Forelimb muscle (tissue), 1 donor: ENCODE measurements around the gene MED25. TPM values are rescaled to one million over a fixed set of nuclear protein-coding genes. Genes with fewer than 3 reads are reported as not detected.
"Not testable (repeated sequence)": the region's sequence is repeated elsewhere in the genome, so short reads cannot be mapped to it uniquely, and the experiment has no call there.

Source experiments
- DNase-seq: peaks from one replicate; pipeline ENCODE4 v3.0.0-alpha.2; 2013; ENCODE audit warnings: low read depth
- polyA plus RNA-seq: library from polyadenylated mRNA; unstranded; fragments of 120-200 nt; gene quantifications from one replicate; pipeline ENCODE4 v1.2.1, GENCODE V29; 2013; ENCODE audit not compliant: insufficient read length

The MED25 gene
- polyA plus RNA-seq, 1 donor: 28.6 TPM

- no peak for DNase-seq
Measured at GRCh38 chr19:49816590-49816989, 1.5 kb upstream of the MED25 start.

- no peak for DNase-seq
Measured at GRCh38 chr19:49818649-49819370, 721 bp downstream of the MED25 start.

- not testable (repeated sequence) for DNase-seq
Measured at GRCh38 chr19:49819452-49820115, 1.5 kb downstream of the MED25 start.

- no peak for DNase-seq
Measured at GRCh38 chr19:49820125-49820524, 2.0 kb downstream of the MED25 start.

GRCh38 chr19:49823472-49823871 lies 5.4 kb downstream of the MED25 start:
- no peak for DNase-seq

- no peak for DNase-seq
Measured at GRCh38 chr19:49824662-49825061, 6.6 kb downstream of the MED25 start.

GRCh38 chr19:49827034-49827433 lies 8.9 kb downstream of the MED25 start:
- DNase-seq: no peak

GRCh38 chr19:49829200-49829599 lies 11.1 kb downstream of the MED25 start:
- DNase-seq: no peak

GRCh38 chr19:49829721-49830120 lies 11.6 kb downstream of the MED25 start:
- DNase-seq: no peak

- no peak for DNase-seq
Measured at GRCh38 chr19:49830766-49831165, 12.7 kb downstream of the MED25 start.

GRCh38 chr19:49831592-49831991 lies 13.5 kb downstream of the MED25 start:
- DNase-seq: no peak

GRCh38 chr19:49832556-49832955 lies 14.5 kb downstream of the MED25 start:
- no peak for DNase-seq

- no peak for DNase-seq
Measured at GRCh38 chr19:49833599-49833998, 15.5 kb downstream of the MED25 start.

GRCh38 chr19:49835562-49835961 lies 17.5 kb downstream of the MED25 start:
- DNase-seq: no peak

GRCh38 chr19:49836176-49837008 lies 18.3 kb downstream of the MED25 start:
- DNase-seq: no peak

GRCh38 chr19:49837009-49837310 lies 18.9 kb downstream of the MED25 start:
- no peak for DNase-seq

GRCh38 chr19:49837425-49837824 lies 19.3 kb downstream of the MED25 start:
- no peak for DNase-seq

GRCh38 chr19:49838885-49839588 lies 20.9 kb downstream of the MED25 start:
- DNase-seq: no peak

GRCh38 chr19:49839713-49840112 lies 21.6 kb downstream of the MED25 start:
- DNase-seq: no peak

GRCh38 chr19:49840321-49840720 lies 22.2 kb downstream of the MED25 start:
- DNase-seq: no peak

- no peak for DNase-seq
Measured at GRCh38 chr19:49840736-49841249, 22.7 kb downstream of the MED25 start.

- no peak for DNase-seq
Measured at GRCh38 chr19:49843265-49843664, 25.2 kb downstream of the MED25 start.
